MV-4-11 (cell line): ENCODE results near the gene KCNH2.
A peak's percentile ranks its signal among the peaks of the same experiment; 100 is the strongest.

Source experiments
- DNase-seq: peaks from one replicate; lab custom pipeline; 2025; lab: John Stamatoyannopoulos, UW

The KCNH2 gene

GRCh38 chr7:151011097-151011409 lies 32.9 kb upstream of the KCNH2 start:
- peak; percentile 50 for DNase-seq

DNA sequence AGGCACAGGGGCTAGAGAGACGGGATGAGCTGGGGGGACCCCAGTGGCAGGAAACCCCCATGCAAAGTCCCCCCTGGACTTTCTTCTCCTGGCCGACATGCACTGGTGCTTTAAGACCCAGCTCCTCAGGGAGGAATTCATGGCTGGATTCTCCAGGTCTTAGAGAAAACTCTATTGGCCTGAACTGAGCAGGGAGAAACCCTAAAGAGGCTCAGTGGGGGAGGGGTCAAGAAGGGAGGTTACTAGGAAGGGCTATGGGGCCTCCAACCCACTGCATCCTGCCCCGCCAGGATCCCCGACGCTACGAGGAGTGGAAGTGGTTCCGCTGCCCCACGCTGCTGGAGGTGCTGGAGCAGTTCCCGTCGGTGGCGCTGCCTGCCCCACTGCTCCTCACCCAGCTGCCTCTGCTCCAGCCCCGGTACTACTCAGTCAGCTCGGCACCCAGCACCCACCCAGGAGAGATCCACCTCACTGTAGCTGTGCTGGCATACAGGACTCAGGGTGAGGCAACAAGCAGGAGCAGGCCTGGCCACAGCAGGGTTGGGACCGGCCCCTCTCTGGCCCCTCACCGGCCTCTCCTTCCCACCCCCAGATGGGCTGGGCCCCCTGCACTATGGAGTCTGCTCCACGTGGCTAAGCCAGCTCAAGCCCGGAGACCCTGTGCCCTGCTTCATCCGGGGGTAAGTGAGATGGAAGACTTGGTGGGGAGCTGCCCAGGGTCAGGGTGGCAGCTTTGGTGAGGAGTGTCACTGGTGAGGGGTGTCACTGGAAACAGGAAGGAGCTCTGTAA lies 32.4 kb upstream of the KCNH2 start:
- DNase-seq = peak; percentile 36

GRCh38 chr7:151010037-151010306 lies 31.9 kb upstream of the KCNH2 start:
- no peak for DNase-seq

DNA sequence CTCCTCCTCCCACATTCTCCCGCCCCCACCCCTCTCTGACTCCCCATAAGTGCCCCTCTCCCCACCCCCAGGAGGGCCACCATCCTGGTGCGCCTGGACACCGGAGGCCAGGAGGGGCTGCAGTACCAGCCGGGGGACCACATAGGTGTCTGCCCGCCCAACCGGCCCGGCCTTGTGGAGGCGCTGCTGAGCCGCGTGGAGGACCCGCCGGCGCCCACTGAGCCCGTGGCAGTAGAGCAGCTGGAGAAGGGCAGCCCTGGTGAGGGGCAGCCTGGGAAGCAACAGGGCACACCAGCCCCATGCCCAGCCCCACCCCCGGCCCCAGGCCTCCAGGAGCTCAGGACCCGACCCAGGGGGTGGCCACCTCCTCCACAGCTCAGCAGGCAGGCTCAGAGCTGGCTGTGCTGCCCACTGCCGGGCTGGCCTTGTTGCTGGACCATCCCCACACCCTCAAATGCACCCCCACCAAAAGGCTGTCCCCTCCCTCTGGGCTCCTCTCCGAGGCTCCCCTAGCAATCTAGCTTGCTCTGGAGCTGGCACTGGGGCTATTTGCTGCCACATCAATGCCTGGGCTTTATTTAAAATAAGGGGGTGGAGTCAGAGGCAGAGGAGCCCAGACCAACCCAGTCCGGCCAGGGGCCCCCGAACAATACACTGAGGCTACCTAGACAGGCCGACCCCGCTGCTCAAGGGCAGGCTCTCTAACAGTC lies 31.4 kb upstream of the KCNH2 start:
- no peak for DNase-seq

GRCh38 chr7:151008511-151009323 lies 30.6 kb upstream of the KCNH2 start:
- DNase-seq = peak; percentile 74

DNA sequence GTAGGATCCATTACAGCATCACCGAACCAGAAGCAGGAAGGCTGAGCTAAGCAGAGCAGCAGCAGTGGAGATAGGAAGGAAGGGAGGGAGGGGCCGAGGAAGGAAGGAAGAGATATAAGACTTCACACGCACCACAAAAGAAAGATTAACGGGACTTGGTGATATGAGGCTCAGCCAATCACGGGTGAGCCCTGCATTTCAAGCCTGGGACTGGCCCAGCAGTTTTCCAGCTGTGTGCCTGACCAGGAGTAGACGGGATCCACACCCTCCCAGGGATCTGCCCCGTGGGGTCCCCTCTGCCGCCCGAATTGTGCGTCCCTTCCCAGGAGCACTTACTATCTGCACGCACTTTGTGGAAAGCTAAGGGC lies 30.0 kb upstream of the KCNH2 start:
- DNase-seq = peak; percentile 57

DNA sequence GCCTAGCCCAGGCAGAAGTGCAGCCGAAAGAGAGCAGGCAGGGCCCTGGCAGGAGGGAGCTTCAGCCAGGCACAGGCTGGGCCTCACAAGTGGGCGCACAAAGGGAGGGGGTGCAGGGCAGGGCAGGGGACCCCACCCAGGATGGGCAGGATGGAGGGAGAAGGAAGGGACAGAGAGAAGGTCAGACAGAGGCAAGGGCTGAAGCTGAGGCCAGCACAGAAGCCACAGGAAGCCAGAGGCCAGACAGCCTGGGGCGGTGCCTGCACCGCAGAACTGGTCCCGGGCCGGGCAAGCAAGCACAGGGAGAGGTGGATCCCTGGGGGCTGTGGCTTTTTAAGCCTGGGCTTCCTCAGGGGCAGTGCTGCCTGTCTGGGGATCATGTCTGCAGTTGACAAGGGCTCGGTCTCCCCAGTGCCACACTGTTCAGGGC lies 29.4 kb upstream of the KCNH2 start:
- DNase-seq = no peak

- DNase-seq = no peak
These were observed 28.6 kb upstream of the KCNH2 start for GRCh38 chr7:151006590-151007300.

DNA sequence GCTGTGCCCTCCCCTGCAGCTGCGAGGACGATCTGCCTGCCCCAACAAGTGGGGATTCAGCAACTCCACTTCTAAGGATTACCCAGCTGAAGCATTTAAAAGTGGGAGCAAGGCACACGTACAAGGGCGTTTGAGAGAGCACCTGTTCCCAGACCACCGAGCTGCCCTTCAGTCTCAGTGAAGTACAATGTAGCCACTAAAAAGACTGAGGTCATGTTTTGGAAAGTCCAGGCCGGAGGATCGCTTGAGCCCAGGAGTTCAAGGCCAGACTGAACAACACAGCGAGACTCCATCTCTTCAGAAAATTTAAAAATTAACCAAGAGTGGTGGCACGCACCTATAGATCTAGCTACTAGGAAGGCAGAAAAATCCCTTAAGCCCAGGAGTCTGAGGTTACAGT lies 27.4 kb upstream of the KCNH2 start:
- no peak for DNase-seq

DNA sequence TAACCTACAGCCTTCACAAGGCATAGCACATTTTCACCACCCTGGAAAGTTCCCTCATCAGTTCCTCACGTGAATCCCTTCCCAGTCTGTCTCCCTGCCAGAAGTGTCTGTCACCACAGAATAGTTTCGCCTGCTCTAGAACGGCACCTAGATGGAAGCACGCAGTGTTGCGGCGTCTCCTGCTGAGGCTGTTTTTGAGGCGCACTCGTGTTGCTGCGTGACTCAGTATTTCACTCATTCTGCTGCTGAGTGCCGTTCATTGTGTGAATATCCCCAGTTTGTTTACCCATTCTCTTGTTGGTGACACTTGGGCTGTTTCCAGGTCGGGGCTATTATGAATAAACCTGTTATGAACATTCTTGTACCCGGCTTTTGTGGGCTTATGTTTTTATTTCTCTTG lies 25.5 kb upstream of the KCNH2 start:
- DNase-seq = no peak

DNA sequence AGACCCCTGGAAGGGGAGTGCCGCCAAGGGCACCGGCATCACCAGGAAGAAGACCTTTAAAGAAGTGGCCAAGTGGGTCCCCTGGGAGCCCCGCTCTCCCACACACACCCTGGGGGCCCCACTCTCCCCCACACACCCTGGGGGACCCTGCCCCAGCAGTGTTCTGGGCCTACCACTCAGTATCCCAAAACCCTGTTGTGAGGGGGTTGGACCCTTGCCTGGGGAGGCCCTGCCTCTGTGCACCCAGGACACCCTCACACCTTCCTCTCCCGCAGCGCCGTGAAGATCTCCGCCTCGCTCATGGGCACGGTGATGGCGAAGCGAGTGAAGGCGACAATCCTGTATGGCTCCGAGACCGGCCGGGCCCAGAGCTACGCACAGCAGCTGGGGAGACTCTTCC lies 23.4 kb upstream of the KCNH2 start:
- no peak for DNase-seq

GRCh38 chr7:151000897-151001495 lies 22.9 kb upstream of the KCNH2 start:
- peak; percentile 43 for DNase-seq

DNA sequence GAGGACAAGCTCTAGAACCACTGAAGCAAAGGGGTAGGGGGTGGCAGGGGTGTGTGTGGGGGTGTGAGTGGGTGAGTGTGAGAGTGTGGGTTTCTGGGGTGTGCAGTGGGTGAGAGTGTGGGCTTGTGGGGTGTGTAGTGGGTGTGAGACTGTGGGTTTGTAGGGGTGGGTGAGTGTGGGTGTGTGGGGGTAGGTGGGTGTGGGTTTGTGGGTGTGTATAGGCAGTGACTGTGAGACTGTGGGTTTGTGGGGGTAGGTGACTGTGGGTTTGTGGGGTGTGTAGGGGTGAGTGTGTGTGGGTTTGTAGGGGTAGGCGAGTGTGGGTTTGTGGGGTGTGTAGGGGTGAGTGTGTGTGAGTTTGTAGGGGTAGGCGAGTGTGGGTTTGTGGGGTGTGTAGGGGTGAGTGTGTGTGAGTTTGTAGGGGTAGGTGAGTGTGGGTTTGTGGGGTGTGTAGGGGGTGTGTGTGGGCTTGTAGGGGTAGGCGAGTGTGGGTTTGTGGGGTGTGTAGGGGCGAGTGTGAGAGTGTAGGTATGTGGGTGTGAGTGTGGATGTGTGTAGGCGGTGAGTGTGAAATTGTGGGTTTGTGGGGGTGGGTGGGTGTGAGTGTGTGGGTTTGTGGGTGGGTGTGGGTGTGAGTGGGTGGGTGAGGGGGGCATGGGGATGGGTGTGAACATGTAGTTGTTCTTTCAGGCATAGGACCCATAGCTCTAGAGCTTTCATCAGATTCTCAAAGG lies 21.5 kb upstream of the KCNH2 start:
- DNase-seq = no peak

GRCh38 chr7:150999001-150999400 lies 20.9 kb upstream of the KCNH2 start:
- DNase-seq = no peak

- DNase-seq = no peak
These were observed 20.2 kb upstream of the KCNH2 start for GRCh38 chr7:150998341-150998740.

- no peak for DNase-seq
These were observed 19.7 kb upstream of the KCNH2 start for GRCh38 chr7:150997817-150998216.

DNA sequence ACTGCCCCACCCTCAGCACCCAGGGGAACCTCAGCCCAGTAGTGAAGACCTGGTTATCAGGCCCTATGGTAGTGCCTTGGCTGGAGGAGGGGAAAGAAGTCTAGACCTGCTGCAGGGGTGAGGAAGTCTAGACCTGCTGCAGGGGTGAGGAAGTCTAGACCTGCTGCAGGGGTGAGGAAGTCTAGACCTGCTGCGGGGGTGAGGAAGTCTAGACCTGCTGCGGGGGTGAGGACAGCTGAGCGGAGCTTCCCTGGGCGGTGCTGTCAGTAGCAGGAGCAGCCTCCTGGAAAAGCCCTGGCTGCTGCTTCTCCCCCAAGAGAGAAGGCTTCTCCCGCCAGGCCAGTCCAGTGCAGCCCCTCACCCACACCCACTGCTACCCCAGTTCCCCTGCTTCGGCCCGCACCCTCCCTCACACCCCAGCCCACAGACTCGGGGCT lies 19.0 kb upstream of the KCNH2 start:
- no peak for DNase-seq

- no peak for DNase-seq
These were observed 18.4 kb upstream of the KCNH2 start for GRCh38 chr7:150996376-150997074.

DNA sequence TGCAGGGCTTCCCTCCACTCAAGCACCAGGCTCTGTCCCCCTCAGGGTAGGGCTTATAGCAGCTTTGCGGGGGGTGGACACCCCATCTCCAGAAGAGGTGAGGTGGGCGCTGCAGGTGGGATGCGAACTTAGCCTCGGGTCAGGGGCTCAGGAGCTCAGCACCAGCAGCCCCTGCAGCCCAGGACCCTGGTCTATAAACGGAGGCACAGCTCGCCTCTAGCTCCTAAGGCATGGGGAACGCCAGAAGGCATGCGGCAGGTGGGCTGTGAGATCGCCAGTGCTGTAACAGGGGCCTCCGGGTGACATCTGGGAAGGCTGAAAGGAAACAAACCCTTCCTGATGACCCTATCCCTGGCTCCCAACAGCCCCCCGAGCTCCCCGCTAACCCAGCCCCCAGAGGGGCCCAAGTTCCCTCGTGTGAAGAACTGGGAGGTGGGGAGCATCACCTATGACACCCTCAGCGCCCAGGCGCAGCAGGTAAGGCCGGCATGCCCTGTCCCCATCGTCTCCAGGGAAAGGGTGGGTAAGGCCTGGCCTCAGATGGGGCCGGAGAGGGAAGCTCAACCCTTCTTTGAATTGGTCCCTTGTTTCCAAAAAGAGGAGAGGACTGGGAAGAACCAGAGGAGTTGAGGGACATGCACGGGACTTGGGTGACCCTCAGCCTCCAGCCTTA lies 16.9 kb upstream of the KCNH2 start:
- DNase-seq = no peak

- DNase-seq = peak; percentile 41
These were observed 16.2 kb upstream of the KCNH2 start for GRCh38 chr7:150994141-150994837.
